ENCODE data around the gene RAC3.

DNA sequence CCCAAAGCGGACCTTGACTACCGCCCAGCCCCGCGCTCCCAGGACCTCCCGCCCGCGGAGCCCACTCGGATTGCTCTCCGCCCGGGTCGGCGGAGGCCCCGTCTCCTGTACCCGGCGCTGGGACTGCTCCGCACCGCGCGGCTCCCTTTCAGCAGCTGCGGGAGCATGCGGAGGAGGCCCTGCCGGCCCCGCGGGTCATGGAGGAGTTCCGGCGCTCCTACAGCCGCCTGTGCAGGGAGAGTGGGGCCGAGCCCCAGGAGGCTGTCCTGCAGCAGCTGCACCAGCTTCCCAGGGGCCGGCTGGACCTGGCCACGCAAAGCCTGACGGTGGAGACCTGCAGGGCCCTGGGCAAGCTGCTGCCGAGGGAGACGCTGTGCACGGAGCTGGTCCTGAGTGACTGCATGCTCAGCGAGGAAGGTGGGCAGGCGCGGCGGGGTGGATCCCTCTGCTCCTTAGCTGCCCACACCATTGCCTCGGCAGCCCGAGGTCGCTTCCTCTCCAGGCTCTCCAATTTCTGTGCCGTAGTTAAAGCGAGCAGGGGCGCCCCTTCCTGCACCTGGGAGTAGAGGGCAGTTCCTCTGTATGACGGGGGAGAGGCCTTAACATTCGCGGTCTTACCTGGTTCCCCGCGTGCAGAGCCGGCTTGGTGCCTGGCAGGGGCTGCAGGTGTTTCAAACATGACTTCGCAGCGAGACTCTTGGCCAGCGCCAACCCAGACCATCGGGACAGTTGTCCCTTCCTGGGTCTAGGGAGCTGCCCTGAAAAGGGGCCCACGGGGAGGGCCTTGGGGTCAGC is 7.8 kb upstream of the RAC3 start:
- TF ChIP-seq EZH2 (IDR thresholded peaks at IDR 0.05; ENCODE audit: insufficient read depth, poor library complexity, severe bottlenecking) (no peak), EZH2phosphoT487 (IDR thresholded peaks at IDR 0.05; ENCODE audit: insufficient read depth, low read depth) (no peak)

Measured in GM23248 (cell line).